ENCODE results near the gene SIGLEC6.

DNA sequence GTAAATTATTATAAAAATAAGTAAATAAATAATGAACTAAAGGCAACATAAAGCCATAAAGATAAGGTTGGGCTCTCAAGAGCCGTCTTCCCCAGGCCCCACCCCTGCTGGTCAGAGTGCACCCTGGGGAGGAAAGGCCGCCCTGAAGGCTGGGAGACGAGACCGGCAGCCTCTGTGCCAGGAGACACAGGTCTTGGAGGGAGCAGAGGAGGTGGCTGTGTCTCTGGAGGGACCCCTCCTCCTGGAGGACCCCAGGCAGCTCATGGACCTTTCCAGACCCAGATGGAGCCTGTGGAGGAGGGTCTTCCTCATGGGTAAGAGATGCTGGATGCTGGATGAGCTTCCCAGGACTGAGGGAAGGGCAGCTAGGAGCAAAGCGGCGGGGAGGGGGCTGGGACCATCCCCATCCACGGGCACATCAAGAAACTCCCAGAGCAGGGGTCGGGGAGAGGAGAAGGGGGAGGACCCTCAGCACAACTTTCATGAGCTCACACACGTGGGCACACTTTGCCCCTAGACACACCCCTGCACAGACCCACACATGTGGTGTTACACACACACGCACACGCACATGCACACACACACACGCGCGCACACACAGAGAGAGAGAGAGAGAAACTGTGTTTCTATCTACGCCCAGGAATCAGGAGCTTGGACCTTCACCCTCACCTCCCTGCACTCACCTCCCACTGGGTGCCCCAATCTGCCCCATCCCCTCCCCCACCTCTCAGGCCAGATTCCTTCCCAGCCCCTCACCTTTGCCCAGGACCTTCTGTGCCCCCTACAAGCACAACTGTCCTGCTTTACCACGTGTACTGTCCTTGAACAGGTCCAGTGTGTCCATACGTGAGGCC is 52.9 kb downstream of the SIGLEC6 start, which contains the start of gene CEACAM18:
- TF ChIP-seq CTCF (IDR thresholded peaks at IDR 0.05 in 4 of 5, conservative IDR thresholded peaks at IDR 0.05 in 1 of 5) (no peak), POLR2A (IDR thresholded peaks at IDR 0.05) (no peak)
